H9 (cell line): Measurements from ENCODE around the gene MOB3B. TPM values are rescaled to one million over a fixed set of nuclear protein-coding genes. Genes with fewer than 3 reads are reported as not detected.

Experiments
- DNase-seq: peaks from one replicate; pipeline ENCODE4 v3.0.0-alpha.2; 2017
- H2AFZ ChIP-seq: one replicate; pipeline ENCODE4 v1.6.1; 2013; ENCODE audit warnings: mild to moderate bottlenecking, low read length, control low read depth, moderate library complexity
- H2AK5ac ChIP-seq: 2 replicates; pipeline ENCODE4 v1.6.1; 2013; ENCODE audit warnings: low read length, control low read depth, mixed read lengths; ENCODE audit not compliant: insufficient read length
- H2BK120ac ChIP-seq: one replicate; pipeline ENCODE4 v1.6.1; 2013; ENCODE audit warnings: low read depth, mild to moderate bottlenecking, low read length, control low read depth, inconsistent platforms; ENCODE audit not compliant: poor library complexity, severe bottlenecking
- H2BK12ac ChIP-seq: 2 replicates; pipeline ENCODE4 v1.6.1; 2013; ENCODE audit warnings: low read length, control low read depth, mixed read lengths, low read depth; ENCODE audit not compliant: insufficient read length
- H2BK15ac ChIP-seq: 2 replicates; pipeline ENCODE4 v1.6.1; 2013; ENCODE audit warnings: low read depth, low read length, control low read depth
- H2BK20ac ChIP-seq: one replicate; pipeline ENCODE4 v1.6.1; 2013; ENCODE audit warnings: low read depth, mild to moderate bottlenecking, low read length, control low read depth, inconsistent platforms; ENCODE audit not compliant: poor library complexity, severe bottlenecking
- H2BK5ac ChIP-seq: 2 replicates; pipeline ENCODE4 v1.6.1; 2013; ENCODE audit warnings: low read length, control low read depth, mixed read lengths; ENCODE audit not compliant: insufficient read length
- H3K14ac ChIP-seq: 2 replicates; pipeline ENCODE4 v1.6.1; 2013; ENCODE audit warnings: low read length, control low read depth; ENCODE audit not compliant: insufficient read depth
- H3K18ac ChIP-seq: 2 replicates; pipeline ENCODE4 v1.6.1; 2013; ENCODE audit warnings: low read depth, mild to moderate bottlenecking, mixed read lengths, low read length, control low read depth; ENCODE audit not compliant: insufficient read length
- H3K23ac ChIP-seq: 2 replicates; pipeline ENCODE4 v1.6.1; 2013; ENCODE audit warnings: low read length, control low read depth, mixed read lengths, low read depth; ENCODE audit not compliant: insufficient read length
- H3K23me2 ChIP-seq: 2 replicates; pipeline ENCODE4 v1.6.1; 2013; ENCODE audit warnings: low read depth, mild to moderate bottlenecking, mixed read lengths, low read length, control low read depth; ENCODE audit not compliant: insufficient read length, poor library complexity, severe bottlenecking
- H3K27ac ChIP-seq: 2 replicates; pipeline ENCODE4 v1.5.1; 2013; ENCODE audit warnings: low read length, control low read depth, mixed read lengths, low read depth; ENCODE audit not compliant: insufficient read length
- H3K27me3 ChIP-seq: 2 replicates; pipeline ENCODE4 v1.6.1; 2013; ENCODE audit warnings: low read length, control low read depth, inconsistent platforms; ENCODE audit not compliant: insufficient read depth
- H3K4ac ChIP-seq: 2 replicates; pipeline ENCODE4 v1.6.1; 2013; ENCODE audit warnings: low read depth, mild to moderate bottlenecking, control low read depth, inconsistent platforms, low read length, moderate library complexity
- H3K4me1 ChIP-seq: 2 replicates; pipeline ENCODE4 v1.6.1; 2013; ENCODE audit warnings: low read length, control low read depth, inconsistent platforms; ENCODE audit not compliant: insufficient read depth
- H3K4me2 ChIP-seq: 2 replicates; pipeline ENCODE4 v1.6.1; 2013; ENCODE audit warnings: low read length, control low read depth, mixed read lengths; ENCODE audit not compliant: insufficient read length, insufficient read depth
- H3K56ac ChIP-seq: 2 replicates; pipeline ENCODE4 v1.6.1; 2013; ENCODE audit warnings: low read depth, mild to moderate bottlenecking, mixed read lengths, low read length, control low read depth; ENCODE audit not compliant: insufficient read length
- H3K79me1 ChIP-seq: 2 replicates; pipeline ENCODE4 v1.6.1; 2013; ENCODE audit warnings: low read depth, mild to moderate bottlenecking, moderate library complexity, low read length, control low read depth, inconsistent platforms; ENCODE audit not compliant: insufficient read depth, poor library complexity, severe bottlenecking
- H3K79me2 ChIP-seq: 2 replicates; pipeline ENCODE4 v1.6.1; 2013; ENCODE audit warnings: low read length, control low read depth, inconsistent platforms; ENCODE audit not compliant: insufficient read depth
- H3K9ac ChIP-seq: 2 replicates; pipeline ENCODE4 v1.6.1; 2013; ENCODE audit warnings: low read length, control low read depth, mixed read lengths; ENCODE audit not compliant: insufficient read length; ENCODE audit errors: extremely low read depth
- H3K9me3 ChIP-seq: one replicate; pipeline ENCODE4 v1.6.1; 2013; ENCODE audit warnings: low read depth, low read length, inconsistent platforms; ENCODE audit not compliant: control insufficient read depth
- H3T11ph ChIP-seq: one replicate; pipeline ENCODE4 v1.6.1; 2013; ENCODE audit warnings: mild to moderate bottlenecking, low read length, control low read depth, inconsistent platforms
- H4K20me1 ChIP-seq: one replicate; pipeline ENCODE4 v1.6.1; 2013; ENCODE audit not compliant: control insufficient read depth, insufficient read length, insufficient read depth
- H4K5ac ChIP-seq: 2 replicates; pipeline ENCODE4 v1.6.1; 2013; ENCODE audit warnings: low read depth, mild to moderate bottlenecking, mixed read lengths, low read length, control low read depth; ENCODE audit not compliant: insufficient read length
- H4K8ac ChIP-seq: replicated peaks from 2 replicates; pipeline ENCODE4 v1.6.1; 2013; ENCODE audit warnings: low read length, control low read depth, mixed read lengths, low read depth; ENCODE audit not compliant: insufficient read length
- H4K91ac ChIP-seq: 2 replicates; pipeline ENCODE4 v1.6.1; 2013; ENCODE audit warnings: low read depth, mild to moderate bottlenecking, moderate library complexity, mixed read lengths, low read length, control low read depth; ENCODE audit not compliant: insufficient read length
- H3K27ac Mint-ChIP-seq, 3 experiments: 2 replicates in 2 of 3; 3 replicates in 1 of 3; pipeline ENCODE4 v1.8.0; 2020 to 2021; ENCODE audit warnings: mixed read lengths in 3 of 3, mild to moderate bottlenecking in 1 of 3, moderate library complexity in 1 of 3
- H3K27me3 Mint-ChIP-seq: 2 replicates; pipeline ENCODE4 v1.8.0; 2021; ENCODE audit warnings: low read depth, mild to moderate bottlenecking, moderate library complexity, mixed read lengths
- H3K36me3 Mint-ChIP-seq, 3 experiments: 2 replicates in 2 of 3; 3 replicates in 1 of 3; pipeline ENCODE4 v1.8.0; 2020 to 2021; ENCODE audit warnings: low read depth in 3 of 3, mixed read lengths in 3 of 3; ENCODE audit not compliant: insufficient read depth in 1 of 3
- H3K4me1 Mint-ChIP-seq, 2 experiments: 2 replicates each; pipeline ENCODE4 v1.8.0; 2020; ENCODE audit warnings: mixed read lengths in 2 of 2
- H3K4me3 Mint-ChIP-seq, 2 experiments: 2 replicates in 1 of 2; 3 replicates in 1 of 2; pipeline ENCODE4 v1.8.0; 2020 to 2021; ENCODE audit warnings: mild to moderate bottlenecking in 2 of 2, mixed read lengths in 2 of 2, moderate library complexity in 1 of 2
- H3K9me3 Mint-ChIP-seq, 2 experiments: 2 replicates in 1 of 2; 3 replicates in 1 of 2; pipeline ENCODE4 v1.8.0; 2020; ENCODE audit warnings: mild to moderate bottlenecking in 2 of 2, mixed read lengths in 2 of 2, moderate library complexity in 1 of 2
- WGBS: extraction: QIAGEN DNeasy Blood & Tissue Kit; methylation state at CpG from one replicate; pipeline ENCODE4 v1.1.7; 2013; ENCODE audit warnings: missing lambda C conversion rate, low lambda C conversion rate, mixed read lengths; ENCODE audit not compliant: insufficient read length; ENCODE audit errors: extremely low coverage; 5-methylcytosine and 5-hydroxymethylcytosine counted together
- total RNA-seq: library from RNA; stranded (reverse); gene quantifications from 2 replicates; pipeline ENCODE4 v1.2.1, GENCODE V29; 2021
- TF ChIP-seq, protein P1 (sequence below): fragments of 200-600 bp; sonication (generic); conservative IDR thresholded peaks from 3 replicates; pipeline ENCODE4 v1.8.0; 2021; ENCODE audit warnings: antibody characterized with exemption, mild to moderate bottlenecking

Gene MOB3B
- total RNA-seq, 1 experiment from 2014 or later = 9.8 TPM

DNA sequence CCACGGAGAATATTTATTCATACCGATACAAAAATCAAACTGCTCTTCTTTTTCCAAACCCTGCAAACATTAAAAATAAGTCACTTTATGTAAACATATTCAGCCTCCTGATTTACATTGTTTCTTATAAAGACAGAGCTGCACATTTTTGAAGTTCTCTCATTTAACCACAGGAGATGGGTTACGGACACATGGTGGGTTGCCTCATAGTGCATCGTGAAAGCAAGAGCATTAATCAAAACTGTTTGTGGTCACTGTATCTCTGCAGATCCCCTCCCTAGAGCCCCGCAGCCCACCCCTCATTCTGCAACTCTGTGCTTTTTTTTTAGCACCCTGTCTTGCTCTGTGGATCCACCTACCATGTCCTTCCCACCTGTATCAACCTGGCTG lies 189.3 kb downstream of the MOB3B start:
- H2BK12ac ChIP-seq = no peak overlapping the region
- no peak overlapping the region for H3K23ac ChIP-seq
- H3K27me3 ChIP-seq = no peaks in the 10 kb centered on the region
- no peak overlapping the region for H2BK5ac ChIP-seq
- H3K18ac ChIP-seq = no peak overlapping the region
- H4K5ac ChIP-seq = no peak overlapping the region
- H3K27me3 Mint-ChIP-seq = no peaks in the 10 kb centered on the region
- H3K14ac ChIP-seq = no peak overlapping the region
- no peaks in the 10 kb centered on the region for H3K9me3 ChIP-seq
- H3K79me1 ChIP-seq = no peaks in the 10 kb centered on the region
- H3K4me2 ChIP-seq = no peak overlapping the region
- no peaks in the 10 kb centered on the region for H3K79me2 ChIP-seq
- no peaks in the 10 kb centered on the region for H4K20me1 ChIP-seq
- no peak overlapping the region for H3K56ac ChIP-seq
- no peak overlapping the region for H4K8ac ChIP-seq
- H3K9me3 Mint-ChIP-seq = peaks cover 12 to 14% of the 10 kb centered on the region in 2 experiments
- no peak overlapping the region for H2BK20ac ChIP-seq
- TF ChIP-seq, protein P1, sequence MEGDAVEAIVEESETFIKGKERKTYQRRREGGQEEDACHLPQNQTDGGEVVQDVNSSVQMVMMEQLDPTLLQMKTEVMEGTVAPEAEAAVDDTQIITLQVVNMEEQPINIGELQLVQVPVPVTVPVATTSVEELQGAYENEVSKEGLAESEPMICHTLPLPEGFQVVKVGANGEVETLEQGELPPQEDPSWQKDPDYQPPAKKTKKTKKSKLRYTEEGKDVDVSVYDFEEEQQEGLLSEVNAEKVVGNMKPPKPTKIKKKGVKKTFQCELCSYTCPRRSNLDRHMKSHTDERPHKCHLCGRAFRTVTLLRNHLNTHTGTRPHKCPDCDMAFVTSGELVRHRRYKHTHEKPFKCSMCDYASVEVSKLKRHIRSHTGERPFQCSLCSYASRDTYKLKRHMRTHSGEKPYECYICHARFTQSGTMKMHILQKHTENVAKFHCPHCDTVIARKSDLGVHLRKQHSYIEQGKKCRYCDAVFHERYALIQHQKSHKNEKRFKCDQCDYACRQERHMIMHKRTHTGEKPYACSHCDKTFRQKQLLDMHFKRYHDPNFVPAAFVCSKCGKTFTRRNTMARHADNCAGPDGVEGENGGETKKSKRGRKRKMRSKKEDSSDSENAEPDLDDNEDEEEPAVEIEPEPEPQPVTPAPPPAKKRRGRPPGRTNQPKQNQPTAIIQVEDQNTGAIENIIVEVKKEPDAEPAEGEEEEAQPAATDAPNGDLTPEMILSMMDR = no peak
- peak overlapping the region in 1 of 3 experiments; percentile 81; a peak in 3 of 7 replicates for H3K27ac Mint-ChIP-seq
- no peak overlapping the region for H3K9ac ChIP-seq
- no peak overlapping the region for H3T11ph ChIP-seq
- no peak overlapping the region for H2AFZ ChIP-seq
- H3K27ac ChIP-seq = no peak overlapping the region
- H3K23me2 ChIP-seq = no peaks in the 10 kb centered on the region
- no CpG with 5 or more reads among the region's 5 CpGs for WGBS
- H2AK5ac ChIP-seq = no peak overlapping the region
- H3K4me1 Mint-ChIP-seq = peaks cover 28 to 46% of the 10 kb centered on the region in 2 experiments
- H2BK15ac ChIP-seq = no peak overlapping the region
- no peak overlapping the region for H2BK120ac ChIP-seq
- H3K4me1 ChIP-seq = peaks cover 14% of the 10 kb centered on the region
- no peak overlapping the region for H3K4ac ChIP-seq
- no peak for DNase-seq
- no peak overlapping the region for H3K4me3 Mint-ChIP-seq
- peaks cover 10 to 16% (median 12%) of the 10 kb centered on the region in 3 experiments for H3K36me3 Mint-ChIP-seq
- no peak overlapping the region for H4K91ac ChIP-seq
